DOHH2 (cell line): ENCODE data around the gene CKB.

Source experiments
- EZH2phosphoT487 ChIP-seq: fragments of 200-600 bp; sonication (generic); IDR thresholded peaks from 2 replicates; pipeline ENCODE4 v1.6.1; 2017; ENCODE audit warnings: borderline replicate concordance, mild to moderate bottlenecking, antibody characterized with exemption, low read length, moderate library complexity, mixed read lengths
- TF ChIP-seq, protein P1 (sequence below): fragments of 200-600 bp; sonication (generic); IDR thresholded peaks from one replicate; pipeline ENCODE4 v1.5.1; 2014; ENCODE audit warnings: antibody characterized with exemption, mild to moderate bottlenecking, low read depth, low read length; ENCODE audit not compliant: poor library complexity, severe bottlenecking

DNA sequence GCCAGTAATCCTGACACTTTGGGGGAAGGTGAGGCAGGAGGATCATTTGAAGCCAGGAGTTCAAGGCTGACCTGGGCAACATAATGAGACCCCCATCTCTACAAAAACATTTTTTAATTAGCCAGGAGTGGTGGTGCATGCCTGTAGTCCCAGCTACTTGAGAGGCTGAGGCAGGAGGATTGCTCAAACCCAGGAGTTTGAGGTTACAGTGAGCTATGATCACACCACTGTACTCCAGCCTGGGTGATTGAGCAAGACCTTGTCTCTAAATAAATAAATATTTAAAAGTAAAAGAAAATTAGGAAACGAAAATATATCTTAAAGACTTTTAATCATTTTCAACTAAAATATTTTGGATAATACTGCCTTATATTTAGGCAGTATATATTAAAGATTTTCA is 25.9 kb downstream of the CKB start:
- TF ChIP-seq, protein P1, sequence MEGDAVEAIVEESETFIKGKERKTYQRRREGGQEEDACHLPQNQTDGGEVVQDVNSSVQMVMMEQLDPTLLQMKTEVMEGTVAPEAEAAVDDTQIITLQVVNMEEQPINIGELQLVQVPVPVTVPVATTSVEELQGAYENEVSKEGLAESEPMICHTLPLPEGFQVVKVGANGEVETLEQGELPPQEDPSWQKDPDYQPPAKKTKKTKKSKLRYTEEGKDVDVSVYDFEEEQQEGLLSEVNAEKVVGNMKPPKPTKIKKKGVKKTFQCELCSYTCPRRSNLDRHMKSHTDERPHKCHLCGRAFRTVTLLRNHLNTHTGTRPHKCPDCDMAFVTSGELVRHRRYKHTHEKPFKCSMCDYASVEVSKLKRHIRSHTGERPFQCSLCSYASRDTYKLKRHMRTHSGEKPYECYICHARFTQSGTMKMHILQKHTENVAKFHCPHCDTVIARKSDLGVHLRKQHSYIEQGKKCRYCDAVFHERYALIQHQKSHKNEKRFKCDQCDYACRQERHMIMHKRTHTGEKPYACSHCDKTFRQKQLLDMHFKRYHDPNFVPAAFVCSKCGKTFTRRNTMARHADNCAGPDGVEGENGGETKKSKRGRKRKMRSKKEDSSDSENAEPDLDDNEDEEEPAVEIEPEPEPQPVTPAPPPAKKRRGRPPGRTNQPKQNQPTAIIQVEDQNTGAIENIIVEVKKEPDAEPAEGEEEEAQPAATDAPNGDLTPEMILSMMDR: no peak
- no peak for TF ChIP-seq EZH2phosphoT487
